Upper lobe of right lung (tissue), 1 donor: ENCODE data around the gene FGD3. TPM values are rescaled to one million over a fixed set of nuclear protein-coding genes. Genes with fewer than 3 reads are reported as not detected.

ENCODE experiments used
- ATAC-seq: fragments of 200-7000 bp; cut with Tn5 transposase; one replicate; pipeline ENCODE4 v1.9.1; 2020; ENCODE audit warnings: mild to moderate bottlenecking, moderate library complexity
- DNase-seq: peaks from one replicate; pipeline ENCODE4 v3.0.0-alpha.2; 2020
- H3K27ac ChIP-seq: fragments of 200-600 bp; one replicate; pipeline ENCODE4 v1.8.0; 2022
- H3K27me3 ChIP-seq: fragments of 200-600 bp; one replicate; pipeline ENCODE4 v1.8.0; 2022; ENCODE audit warnings: mild to moderate bottlenecking
- H3K36me3 ChIP-seq: fragments of 200-600 bp; one replicate; pipeline ENCODE4 v1.8.0; 2022
- H3K4me1 ChIP-seq: fragments of 200-600 bp; one replicate; pipeline ENCODE4 v1.8.0; 2022
- H3K4me3 ChIP-seq: fragments of 200-600 bp; one replicate; pipeline ENCODE4 v1.8.0; 2022; ENCODE audit warnings: mild to moderate bottlenecking
- H3K9me3 ChIP-seq: fragments of 200-600 bp; one replicate; pipeline ENCODE4 v1.8.0; 2022
- CTCF ChIP-seq: fragments of 200-600 bp; IDR thresholded peaks from one replicate; pipeline ENCODE4 v1.8.0; 2022; ENCODE audit warnings: antibody characterized with exemption
- intact Hi-C: fragments of 100-400 bp; cut with DNase I; formaldehyde crosslinking; loops from one replicate; pipeline ENCODE4 v1.11.0; 2022
- total RNA-seq: library from RNA; stranded (reverse); fragmentation: NEBNext Ultra II Directional; extraction: Animal tissue kit (Norgen Biotek cat#: 25700); gene quantifications from one replicate; pipeline ENCODE4 v1.2.1, GENCODE V29; 2021
- donor health status: DM: no; HTN: yes; CAD: no; lungs with severe emphysema.

FGD3 gene
- total RNA-seq, 1 donor from 2014 or later: 21.6 TPM

DNA sequence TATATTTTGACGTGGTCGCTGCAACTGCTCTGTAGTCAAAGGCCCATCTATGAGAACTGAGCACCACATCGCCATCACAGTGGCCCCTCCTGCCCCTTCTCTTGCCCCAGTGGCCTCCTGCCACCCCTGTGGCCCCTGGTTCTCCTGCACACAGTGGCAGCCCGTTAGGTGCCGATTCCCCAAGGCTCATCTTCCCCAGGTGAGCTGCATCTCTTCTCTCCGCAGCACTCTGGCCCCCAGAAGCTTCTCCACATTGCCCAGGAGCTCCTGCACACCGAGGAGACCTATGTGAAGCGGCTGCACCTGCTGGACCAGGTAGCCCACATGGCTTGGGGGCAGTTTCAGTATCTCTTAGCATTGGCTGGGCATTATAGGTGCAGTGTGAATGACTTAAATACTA lies 55.4 kb downstream of the FGD3 start:
- TF ChIP-seq CTCF: no peak
- Histone ChIP-seq H3K4me3 (no peak overlapping the region), H3K27me3 (no peaks in the 10 kb centered on the region), H3K36me3 (peaks cover 5% of the 10 kb centered on the region), H3K9me3 (no peaks in the 10 kb centered on the region), H3K4me1 (peaks cover 12% of the 10 kb centered on the region), H3K27ac (no peak overlapping the region)
- DNase-seq (no peak), ATAC-seq (no peak)
- intact Hi-C loops: no loop called here

DNA sequence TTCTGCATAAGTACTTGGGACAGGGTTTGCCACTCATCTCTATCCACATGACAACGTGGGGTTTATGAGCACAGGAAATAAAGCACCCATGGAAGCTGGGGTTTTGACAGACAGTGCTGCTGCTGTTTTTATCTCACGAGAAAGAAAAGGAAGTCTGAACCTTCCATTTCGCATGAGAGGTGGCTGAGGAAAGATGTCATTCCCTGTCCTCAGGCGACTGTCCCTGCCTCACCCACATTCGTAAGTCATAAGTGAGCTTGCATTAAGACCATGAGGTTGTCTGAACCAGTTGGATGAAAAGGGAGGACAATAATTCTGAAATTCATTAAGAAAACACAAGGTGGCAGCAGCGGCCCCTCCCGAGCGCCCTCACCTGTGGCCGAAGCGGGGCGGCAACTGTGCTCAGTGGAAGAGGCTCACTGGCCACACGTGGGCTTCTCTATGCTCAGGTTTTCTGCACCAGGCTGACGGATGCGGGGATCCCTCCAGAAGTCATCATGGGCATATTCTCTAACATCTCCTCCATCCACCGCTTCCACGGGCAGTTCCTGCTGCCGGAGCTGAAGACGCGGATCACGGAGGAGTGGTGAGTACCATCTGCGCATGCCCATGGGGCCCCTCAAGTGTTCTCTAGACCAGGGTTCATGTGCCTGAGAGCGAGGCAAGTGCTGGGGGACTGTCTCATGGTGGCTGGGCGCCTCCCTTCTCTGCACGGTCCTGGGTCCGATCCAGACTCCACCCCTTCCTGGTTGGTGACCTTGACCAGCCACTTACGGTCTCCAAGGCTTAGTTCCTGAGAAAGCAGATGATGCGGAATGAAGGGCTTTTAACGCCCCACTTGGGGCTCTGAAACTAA lies 56.5 kb downstream of the FGD3 start:
- ATAC-seq (peak; percentile 96), DNase-seq (peak; percentile 87)
- peak; percentile 65 for TF ChIP-seq CTCF
- Histone ChIP-seq H3K4me3 (peak overlapping the region; percentile 41), H3K9me3 (no peaks in the 10 kb centered on the region), H3K27ac (no peak overlapping the region), H3K36me3 (peaks cover 8% of the 10 kb centered on the region), H3K27me3 (no peaks in the 10 kb centered on the region), H3K4me1 (peaks cover 12% of the 10 kb centered on the region)
- intact Hi-C loops: no loop called here

- Histone ChIP-seq H3K4me1 (peaks cover 12% of the 10 kb centered on the region), H3K36me3 (peaks cover 8% of the 10 kb centered on the region), H3K4me3 (no peak overlapping the region), H3K27ac (no peak overlapping the region), H3K27me3 (no peaks in the 10 kb centered on the region), H3K9me3 (no peaks in the 10 kb centered on the region)
- no peak for TF ChIP-seq CTCF
- intact Hi-C loops: no loop called here
- DNase-seq (no peak), ATAC-seq (no peak)
Measured at GRCh38 chr9:93004561-93004960, 57.2 kb downstream of the FGD3 start.

- H3K36me3 ChIP-seq: peaks cover 8% of the 10 kb centered on the region
- H3K4me3 ChIP-seq: no peak overlapping the region
- ATAC-seq (no peak), DNase-seq (no peak)
- H3K4me1 ChIP-seq: peaks cover 12% of the 10 kb centered on the region
- no peaks in the 10 kb centered on the region for H3K27me3 ChIP-seq
- no peaks in the 10 kb centered on the region for H3K9me3 ChIP-seq
- intact Hi-C loops: no loop called here
- no peak for TF ChIP-seq CTCF
- no peak overlapping the region for H3K27ac ChIP-seq
Measured at GRCh38 chr9:93005876-93006275, 58.6 kb downstream of the FGD3 start.

DNA sequence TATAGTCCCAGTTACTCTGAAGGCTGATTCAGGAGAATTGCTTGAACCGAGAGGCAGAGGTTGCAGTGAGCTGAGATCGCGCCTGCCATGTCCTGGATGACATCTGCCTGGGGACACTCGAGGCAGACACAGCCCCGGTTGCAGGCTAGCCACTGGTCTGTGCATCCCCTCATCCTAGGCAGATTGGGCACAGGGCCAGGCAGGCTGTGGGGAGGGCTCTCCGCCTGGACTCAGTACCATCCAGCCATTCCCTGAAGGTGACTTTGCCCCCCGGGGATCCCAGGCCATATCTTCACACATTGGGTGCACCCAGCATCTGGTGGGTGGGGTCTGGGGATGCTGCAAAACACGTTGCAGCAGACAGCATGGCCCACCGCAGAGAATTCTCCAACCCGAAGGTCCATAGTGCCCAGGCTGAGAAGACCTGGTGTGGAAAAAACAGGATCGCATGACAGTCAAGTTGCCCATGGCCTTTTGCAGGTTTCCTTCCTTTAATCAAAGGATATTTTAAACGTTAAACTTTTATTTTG lies 60.3 kb downstream of the FGD3 start:
- no peaks in the 10 kb centered on the region for H3K9me3 ChIP-seq
- DNase-seq: no peak
- TF ChIP-seq CTCF: no peak
- intact Hi-C loops: no loop called here
- H3K36me3 ChIP-seq: peaks cover 8% of the 10 kb centered on the region
- H3K4me3 ChIP-seq: no peak overlapping the region
- ATAC-seq: no peak
- peaks cover 12% of the 10 kb centered on the region for H3K4me1 ChIP-seq
- no peaks in the 10 kb centered on the region for H3K27me3 ChIP-seq
- H3K27ac ChIP-seq: no peak overlapping the region
